GM12892 (cell line): ENCODE results near the gene NECAB2.

Experiments
- POLR2A ChIP-seq: IDR thresholded peaks from 2 replicates; pipeline ENCODE4 v1.6.1; 2011; ENCODE audit warnings: low read depth, low read length, control low read depth
- TAF1 ChIP-seq: IDR thresholded peaks from 2 replicates; pipeline ENCODE4 v1.6.1; 2011; ENCODE audit warnings: low read depth, mild to moderate bottlenecking, control low read depth, low read length, borderline replicate concordance

DNA sequence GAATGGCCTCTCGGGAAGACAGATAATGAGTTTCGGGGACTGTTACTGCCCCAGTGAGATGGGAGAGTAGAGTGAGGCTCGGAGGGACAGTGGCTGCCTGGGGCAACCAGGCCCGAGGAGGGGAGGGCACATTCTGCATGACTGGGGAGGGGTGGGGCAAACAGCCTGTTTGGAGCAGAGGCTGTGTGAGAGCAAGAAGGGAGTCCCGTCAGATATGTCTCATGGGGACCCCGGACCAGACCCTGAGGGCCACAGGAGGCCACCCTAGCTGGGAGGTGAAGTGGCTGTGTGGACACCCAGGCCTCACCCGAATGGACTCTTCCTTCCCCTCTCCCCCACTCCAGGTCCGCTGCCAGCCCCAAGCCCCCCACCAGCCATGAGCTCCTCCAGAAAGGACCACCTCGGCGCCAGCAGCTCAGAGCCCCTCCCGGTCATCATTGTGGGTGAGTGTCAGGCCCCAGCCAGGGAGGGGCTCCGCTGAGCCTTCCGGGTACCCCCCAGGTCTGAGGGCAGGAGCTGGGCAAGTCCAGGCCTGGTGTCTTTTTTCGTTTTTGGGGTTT, 10.7 kb upstream of the NECAB2 start:
- TF ChIP-seq POLR2A = no peak
- TF ChIP-seq TAF1 = no peak
